K562 (cell line): ENCODE results near the gene SELPLG. TPM values are rescaled to one million over a fixed set of nuclear protein-coding genes. Genes with fewer than 3 reads are reported as not detected.

Source experiments
- ATAC-seq: fragments of 200-7000 bp; cut with Tn5 transposase; 3 replicates; pipeline ENCODE4 v1.9.1; 2020; ENCODE audit warnings: moderate library complexity
- BruUV-seq: library from RNA; stranded (reverse); fragments of 400-500 nt; replicated peaks from 2 replicates; lab custom pipeline; 2021; lab: Mats Ljungman, UMichigan
- CTCF ChIA-PET: fragments of 300-600 bp; formaldehyde crosslinking; extraction: SDS; loops from one replicate; lab custom pipeline; 2021; ENCODE audit warnings: low intra/inter-chr PET ratio; lab: Yijun Ruan, JAX
- POLR2A ChIA-PET: fragments of 300-600, 350-650 bp; sonication (Branson Sonifier 250); formaldehyde crosslinking; extraction: SDS; loops from one replicate; lab custom pipeline; 2021; ENCODE audit warnings: antibody characterized with exemption, inconsistent platforms; lab: Yijun Ruan, JAX
- DNase-seq, 4 experiments: peaks; one replicate each; pipeline versions ENCODE4 v3.0.0 to v3.0.0-alpha.2; 2011 to 2018; ENCODE audit warnings: low spot score in 3 of 4, mixed read lengths in 3 of 4; ENCODE audit errors: extremely low read depth in 1 of 4
- FAIRE-seq: peaks from 2 replicates; lab custom pipeline; 2011; peaks lifted over from hg19 to GRCh38; lab: Jason Lieb, UNC
- H2AFZ ChIP-seq: 2 replicates; pipeline ENCODE4 v1.6.0; 2011; ENCODE audit warnings: low read depth, low read length, control low read depth, inconsistent platforms
- H3K27ac ChIP-seq: fragments of 200-600 bp; 3 replicates; pipeline ENCODE4 v1.8.0; 2011; ENCODE audit warnings: low read depth, mild to moderate bottlenecking, control low read depth, inconsistent platforms, low read length, moderate library complexity, mixed read lengths; ENCODE audit errors: extremely low read depth
- H3K27me3 ChIP-seq, 2 experiments: fragments of 300-600 bp in 1 of 2; 2 replicates in 1 of 2; 3 replicates in 1 of 2; pipeline versions ENCODE4 v1.6.0 to v1.8.0; 2011; ENCODE audit warnings: inconsistent platforms in 2 of 2, low read length in 2 of 2, mild to moderate bottlenecking in 1 of 2, mixed read lengths in 1 of 2, moderate library complexity in 1 of 2; ENCODE audit not compliant: control insufficient read depth in 2 of 2, insufficient read depth in 2 of 2
- H3K36me3 ChIP-seq: fragments of 300-600 bp; 3 replicates; pipeline ENCODE4 v1.8.0; 2011; ENCODE audit warnings: mild to moderate bottlenecking, low read length, inconsistent platforms; ENCODE audit not compliant: control insufficient read depth, insufficient read depth
- H3K4me1 ChIP-seq, 2 experiments: fragments of 200-600 bp in 1 of 2; replicated peaks in 1 of 2; 2 replicates in 1 of 2; 3 replicates in 1 of 2; pipeline versions ENCODE4 v1.5.1 to v1.8.0; 2011; ENCODE audit warnings: inconsistent platforms in 2 of 2, low read length in 2 of 2, mild to moderate bottlenecking in 1 of 2, mixed read lengths in 1 of 2, moderate library complexity in 1 of 2; ENCODE audit not compliant: control insufficient read depth in 2 of 2, insufficient read depth in 2 of 2
- H3K4me2 ChIP-seq: 2 replicates; pipeline ENCODE4 v1.6.1; 2011; ENCODE audit warnings: low read length, control low read depth, inconsistent platforms, mixed read lengths; ENCODE audit not compliant: insufficient read depth
- H3K4me3 ChIP-seq: fragments of 200-600 bp; sonication (generic), shearing (Covaris generic); 2 replicates; pipeline ENCODE4 v1.5.1; 2016; ENCODE audit warnings: control low read depth, inconsistent platforms
- H3K79me2 ChIP-seq: fragments of 200-600 bp; 3 replicates; pipeline ENCODE4 v1.8.0; 2011; ENCODE audit warnings: low read length, inconsistent platforms; ENCODE audit not compliant: control insufficient read depth, insufficient read depth
- H3K9ac ChIP-seq, 2 experiments: 2 replicates each; pipeline versions ENCODE4 v1.6.0 to v1.6.1; 2011; ENCODE audit warnings: low read depth in 2 of 2, low read length in 2 of 2, control low read depth in 1 of 2, inconsistent platforms in 1 of 2, mild to moderate bottlenecking in 1 of 2, mixed read lengths in 1 of 2; ENCODE audit not compliant: insufficient read depth in 1 of 2
- H3K9me1 ChIP-seq: one replicate; pipeline ENCODE4 v1.6.0; 2011; ENCODE audit warnings: inconsistent platforms, mild to moderate bottlenecking, low read length, moderate library complexity; ENCODE audit not compliant: control insufficient read depth, insufficient read depth
- H3K9me3 ChIP-seq: replicated peaks from 2 replicates; pipeline ENCODE4 v1.5.1; 2011; ENCODE audit warnings: low read depth, low read length, inconsistent platforms; ENCODE audit not compliant: control insufficient read depth, insufficient read depth
- H4K20me1 ChIP-seq: replicated peaks from 2 replicates; pipeline ENCODE4 v1.6.1; 2011; ENCODE audit warnings: low read length, inconsistent platforms, mixed read lengths; ENCODE audit not compliant: control insufficient read depth, insufficient read depth
- FOXJ2 ChIP-seq: fragments of 200-800 bp; sonication (Bioruptor generic); IDR thresholded peaks from 2 replicates; pipeline ENCODE4 v1.6.1; 2016; ENCODE audit warnings: missing genetic modification characterization, missing compliant biosample characterization
- HNRNPLL ChIP-seq: fragments of 200-400 bp; formaldehyde crosslinking; IDR thresholded peaks from 2 replicates; pipeline ENCODE4 v1.6.1; 2017; ENCODE audit warnings: low read length, low read depth, mild to moderate bottlenecking; ENCODE audit not compliant: poor library complexity, severe bottlenecking
- MBD2 ChIP-seq: sonication (generic); IDR thresholded peaks from 2 replicates; pipeline ENCODE4 v1.6.1; 2016; ENCODE audit warnings: low read depth, borderline replicate concordance
- SUPT5H ChIP-seq: fragments of 450-650 bp; IDR thresholded peaks from 2 replicates; pipeline ENCODE4 v1.6.1; 2016
- WGBS: fragments of 100-300 bp; shearing (Covaris generic); methylation state at CpG from one replicate; pipeline ENCODE4 v1.1.6; 2016; ENCODE audit warnings: low coverage, mixed read lengths; ENCODE audit not compliant: insufficient coverage; ENCODE audit errors: missing lambda C conversion rate; 5-methylcytosine and 5-hydroxymethylcytosine counted together
- in situ Hi-C: fragments of 300-500 bp; cut with MboI; formaldehyde crosslinking; loops from 4 replicates; pipeline ENCODE4 v1.15.0; 2018; ENCODE audit warnings: inconsistent platforms, mixed read lengths
- intact Hi-C: fragments of 100-400 bp; cut with micrococcal nuclease; formaldehyde crosslinking; loops from 2 replicates; pipeline ENCODE4 v1.14.2; 2022
- polyA plus RNA-seq, 8 experiments: library from polyadenylated mRNA; depleted of rRNA in 4 of 8; stranded (reverse) in 5 of 8; unstranded in 3 of 8; fragments of >200 nt; fragmentation: Nextera tagmentation in 2 of 8; fragmentation: Illumina TruSeq in 1 of 8; extraction: Ambion mirVana in 2 of 8; extraction: Trizol in 1 of 8; gene quantifications; 2 replicates each; pipeline versions ENCODE4 v1.2.1 to v1.2.3, GENCODE V29; 2011 to 2014; ENCODE audit warnings: inconsistent platforms in 1 of 8, missing spikeins in 1 of 8
- total RNA-seq, 7 experiments: library from RNA; depleted of rRNA in 6 of 7; stranded (reverse); fragments of >200 nt in 6 of 7; fragmentation: Illumina TruSeq in 2 of 7; extraction: Trizol in 2 of 7; gene quantifications; 2 replicates each; pipeline versions ENCODE4 v1.2.1 to v1.2.3, GENCODE V29; 2011 to 2021; ENCODE audit warnings: low replicate concordance in 1 of 7

SELPLG gene
- total and polyA plus RNA-seq, 9 of the 15 experiments (the other 6 are each of a cell fraction or from before 2014, with no cell fraction given): 0.22 to 10.2 (median 1.7) TPM

GRCh38 chr12:108648371-108648770 is 14.7 kb upstream of the SELPLG start:
- ChIA-PET CTCF (no interaction called here), POLR2A (no interaction called here)
- Histone ChIP-seq H3K36me3 (peaks cover 94% of the 10 kb centered on the region), H3K79me2 (no peaks in the 10 kb centered on the region), H3K9me1 (no peaks in the 10 kb centered on the region), H3K9me3 (no peaks in the 10 kb centered on the region), H3K4me1 (no peaks in the 10 kb centered on the region), H3K4me3 (no peak overlapping the region), H3K9ac (no peak overlapping the region), H3K4me2 (no peak overlapping the region), H2AFZ (no peak overlapping the region), H3K27me3 (no peaks in the 10 kb centered on the region), H3K27ac (no peak overlapping the region), H4K20me1 (0 out of 2 replicates have a peak, but pooled peaks cover 2% of the 10 kb centered on the region)
- ATAC-seq (no peak), FAIRE-seq (no peak), DNase-seq (no peak)
- BruUV-seq: no TSS peak
- in situ Hi-C loops: no loop called here
- TF ChIP-seq MBD2 (no peak), FOXJ2 (tag) (no peak)
- intact Hi-C loops: no loop called here
- WGBS: 88% methylated on average over 8 of the region's 9 CpGs

DNA sequence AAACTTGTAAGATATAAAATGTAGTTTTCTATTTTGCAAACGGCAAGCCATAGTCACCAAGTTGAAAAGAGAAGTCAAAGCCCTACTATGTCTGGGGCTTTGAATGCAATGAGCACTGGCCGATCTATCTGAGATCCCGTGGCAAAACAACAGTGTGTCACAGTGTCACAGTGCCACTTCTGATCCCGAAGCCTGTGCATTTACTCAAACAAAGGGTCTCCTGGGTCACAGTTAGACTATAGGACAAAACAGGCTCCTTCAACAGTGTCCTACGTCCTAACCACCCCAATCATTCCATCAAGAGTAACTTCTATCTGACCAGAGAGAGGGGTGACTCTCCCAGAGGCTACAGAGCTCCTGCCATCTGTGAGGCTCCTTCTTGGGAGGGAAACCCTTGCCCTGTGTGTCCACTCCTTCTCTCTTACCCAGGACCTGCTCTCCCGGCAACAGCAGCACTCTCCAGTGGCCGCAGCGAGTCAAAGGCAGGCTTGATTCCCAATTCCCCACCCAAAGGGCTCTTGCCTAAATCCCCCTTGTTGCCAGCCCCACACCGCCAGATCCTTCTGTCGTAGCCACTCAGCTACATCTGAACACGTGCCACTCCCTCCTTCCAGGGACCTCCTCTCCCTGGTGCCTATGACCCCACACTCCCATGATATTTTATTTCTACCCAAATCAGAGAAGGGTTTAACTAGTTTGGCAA is 14.0 kb upstream of the SELPLG start:
- peaks cover 90% of the 10 kb centered on the region for H3K36me3 ChIP-seq
- no peaks in the 10 kb centered on the region for H3K9me1 ChIP-seq
- no peak overlapping the region for H3K4me3 ChIP-seq
- POLR2A ChIA-PET: no interaction called here
- CTCF ChIA-PET: no interaction called here
- H2AFZ ChIP-seq: no peak overlapping the region
- H3K27ac ChIP-seq: no peak overlapping the region
- no TSS peak for BruUV-seq
- 0 out of 2 replicates have a peak, but pooled peaks cover 2% of the 10 kb centered on the region for H4K20me1 ChIP-seq
- H3K27me3 ChIP-seq: no peaks in the 10 kb centered on the region
- no peak overlapping the region for H3K9ac ChIP-seq
- no peaks in the 10 kb centered on the region for H3K4me1 ChIP-seq
- no peak; the same call in 1 of the 3 replicates for ATAC-seq
- no peak for FAIRE-seq
- no peak overlapping the region for H3K4me2 ChIP-seq
- TF ChIP-seq HNRNPLL: no peak
- TF ChIP-seq SUPT5H: 0 out of 2 replicates have a peak, but pooled peaks have one; percentile 34
- H3K79me2 ChIP-seq: no peaks in the 10 kb centered on the region
- no peaks in the 10 kb centered on the region for H3K9me3 ChIP-seq
- in situ Hi-C loops: no loop called here
- intact Hi-C loops: no loop called here
- WGBS: 89% methylated on average over 11 of the region's 11 CpGs
- no peak for DNase-seq
